Left renal pelvis (tissue), 4 donors: ENCODE measurements around the gene SARNP. TPM values are rescaled to one million over a fixed set of nuclear protein-coding genes. Genes with fewer than 3 reads are reported as not detected.
"Not testable (repeated sequence)": the region's sequence is repeated elsewhere in the genome, so short reads cannot be mapped to it uniquely, and the experiment has no call there.

Experiments used
- DNase-seq, 4 donors: peaks; one replicate each; pipeline ENCODE4 v3.0.0-alpha.2; 2013; ENCODE audit warnings: low read depth in 4 of 4, low spot score in 3 of 4
- polyA plus RNA-seq, 4 donors: library from polyadenylated mRNA; unstranded; fragments of 120-200 nt; gene quantifications; one replicate each; pipeline ENCODE4 v1.2.1, GENCODE V29; 2013; ENCODE audit not compliant: insufficient read length in 4 of 4

Gene SARNP
- polyA plus RNA-seq, 4 donors: 101 to 141 (median 116) TPM

- DNase-seq: no peak
These were observed 23.2 kb upstream of the SARNP start for GRCh38 chr12:55840581-55841351.

DNA sequence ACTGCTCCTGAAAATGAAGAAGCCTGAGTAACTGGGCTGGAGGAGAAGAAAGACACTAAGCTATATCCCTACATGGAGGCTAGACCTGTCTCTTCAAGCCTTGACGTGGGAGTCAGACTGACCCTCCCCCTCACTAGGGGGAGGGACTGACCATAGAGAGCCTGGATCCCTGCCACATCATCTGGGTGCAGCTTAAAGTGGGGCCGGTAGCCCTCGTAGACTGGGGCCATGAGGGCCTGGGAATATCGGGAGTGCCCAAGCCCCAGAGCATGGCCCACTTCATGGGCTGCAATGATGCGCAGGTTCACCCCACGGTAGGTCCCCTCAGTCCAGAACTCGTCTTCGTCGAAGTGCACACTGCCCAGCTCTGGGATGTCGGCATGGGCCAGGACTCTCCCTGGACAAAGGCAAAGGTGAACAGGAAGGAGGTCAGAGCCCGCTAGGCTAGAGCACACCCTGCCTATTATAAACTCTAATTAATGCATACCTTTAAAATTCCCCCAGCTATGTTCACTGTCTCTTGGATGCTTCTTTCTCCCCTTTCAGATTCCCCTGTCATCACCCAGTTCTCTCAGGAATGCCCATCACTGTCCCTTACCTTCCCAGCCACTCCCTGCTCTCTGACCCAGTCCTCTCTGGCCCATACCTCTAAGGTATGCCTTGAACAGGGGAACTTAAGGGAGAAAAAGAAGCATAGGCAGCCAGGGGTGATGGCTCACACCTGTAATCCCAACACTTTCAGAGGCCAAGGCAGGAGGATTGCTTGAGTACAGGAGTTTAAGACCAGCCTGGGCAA, 22.0 kb upstream of the SARNP start:
- DNase-seq: no peak

DNA sequence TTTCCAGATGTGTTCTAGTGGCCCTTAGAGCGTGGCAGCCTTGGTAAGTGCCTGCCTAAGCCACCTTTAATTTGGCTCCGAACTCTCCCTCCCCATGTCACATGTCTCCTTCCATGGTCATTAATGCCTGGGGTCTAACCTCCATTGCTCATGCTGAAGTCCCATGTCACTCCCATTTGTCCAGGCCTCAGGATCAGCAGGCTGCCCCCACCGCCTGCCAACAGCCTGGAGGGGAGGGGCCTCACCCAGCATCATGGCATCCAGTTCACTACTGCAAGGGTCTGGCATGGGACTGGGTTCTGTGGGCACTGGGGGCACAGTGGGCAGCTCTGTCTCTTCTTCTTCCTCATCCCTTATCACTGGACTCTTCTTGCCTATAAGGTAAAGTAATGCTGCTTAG, 20.8 kb upstream of the SARNP start:
- DNase-seq: no peak

DNA sequence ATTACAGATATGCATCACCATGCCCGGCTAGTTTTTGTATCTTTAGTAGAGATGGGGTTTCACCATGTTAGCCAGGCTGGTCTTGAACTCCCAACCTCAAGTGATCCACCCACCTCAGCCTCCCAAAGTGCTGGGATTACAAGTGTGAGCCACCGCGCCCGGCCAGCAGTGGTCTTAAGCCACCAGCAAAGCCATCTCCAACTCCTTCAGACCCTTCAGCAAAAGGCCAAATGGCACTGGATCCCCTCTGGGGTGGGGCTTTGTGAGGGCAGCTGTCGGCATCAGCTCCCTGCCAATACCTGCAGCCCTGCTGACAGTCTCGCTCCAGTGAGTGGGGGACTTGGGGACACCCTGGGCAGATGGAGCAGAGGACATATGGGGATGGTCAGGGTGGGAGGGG, 16.9 kb upstream of the SARNP start:
- not testable (repeated sequence) for DNase-seq

DNA sequence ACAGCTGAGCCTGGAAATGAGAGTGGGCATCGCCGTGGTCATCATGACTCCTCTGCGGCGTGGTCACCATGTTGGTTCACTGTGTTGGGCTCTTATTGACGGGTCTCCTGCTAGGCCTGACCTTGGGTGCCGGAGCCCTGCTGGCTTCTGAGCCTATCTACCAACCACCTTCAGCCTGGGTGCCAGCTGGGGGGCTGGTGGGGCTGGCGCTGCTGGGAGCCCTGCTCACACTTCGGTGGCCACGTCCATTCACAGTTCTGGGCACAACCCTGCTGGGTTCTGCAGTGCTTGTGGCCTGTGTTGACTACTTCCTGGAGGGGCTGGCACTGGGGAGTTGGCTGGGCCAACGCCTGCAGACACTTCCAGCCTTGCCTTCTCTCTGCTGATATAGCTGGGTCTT, 15.5 kb upstream of the SARNP start:
- no peak for DNase-seq

DNA sequence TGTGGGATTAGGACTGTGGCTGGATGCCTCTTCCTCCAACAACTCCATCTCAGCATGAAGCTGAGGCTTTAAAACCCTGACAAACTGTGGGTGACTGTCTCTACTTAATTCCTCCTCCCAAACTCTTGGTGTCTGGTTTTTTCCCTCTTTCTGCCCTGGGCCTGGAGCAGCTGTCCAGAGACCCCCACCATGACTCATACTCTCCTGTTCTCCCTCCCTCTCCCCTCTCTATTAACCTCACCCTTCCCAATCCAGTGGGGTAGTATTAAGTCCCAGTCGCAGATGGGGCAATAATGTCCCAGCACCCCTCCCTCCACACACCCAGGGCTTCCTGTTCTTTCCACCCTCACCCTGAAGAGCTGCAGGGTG, 13.9 kb upstream of the SARNP start:
- DNase-seq: no peak

- peak; percentile 76 to 89 (median 82) for DNase-seq
These were observed 13.3 kb upstream of the SARNP start for GRCh38 chr12:55830601-55831446.

GRCh38 chr12:55829967-55830600, 12.6 kb upstream of the SARNP start:
- peak in 1 of 4 donors; percentile 31 for DNase-seq

DNA sequence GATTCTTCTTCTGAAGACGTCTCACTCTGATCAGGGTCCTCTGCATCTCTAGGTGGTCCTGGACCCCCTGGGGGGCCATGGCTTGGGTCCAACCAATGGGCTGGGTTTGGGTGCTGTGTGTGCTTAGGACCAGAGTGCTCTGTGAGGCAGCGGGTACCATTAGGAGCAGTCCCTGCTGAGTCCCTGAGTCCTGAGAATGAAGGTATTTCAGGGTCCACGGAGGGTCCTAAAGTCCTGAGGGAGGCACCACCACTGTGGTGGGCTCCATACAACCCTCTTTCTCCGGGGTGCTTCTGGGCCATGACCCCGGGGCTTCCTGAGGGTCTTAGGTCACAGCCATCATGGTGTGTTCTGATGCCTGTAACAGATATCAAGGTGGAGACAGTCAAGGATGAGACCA, 10.8 kb upstream of the SARNP start:
- DNase-seq: no peak

- DNase-seq: no peak
These were observed 10.3 kb upstream of the SARNP start for GRCh38 chr12:55827806-55828205.

DNA sequence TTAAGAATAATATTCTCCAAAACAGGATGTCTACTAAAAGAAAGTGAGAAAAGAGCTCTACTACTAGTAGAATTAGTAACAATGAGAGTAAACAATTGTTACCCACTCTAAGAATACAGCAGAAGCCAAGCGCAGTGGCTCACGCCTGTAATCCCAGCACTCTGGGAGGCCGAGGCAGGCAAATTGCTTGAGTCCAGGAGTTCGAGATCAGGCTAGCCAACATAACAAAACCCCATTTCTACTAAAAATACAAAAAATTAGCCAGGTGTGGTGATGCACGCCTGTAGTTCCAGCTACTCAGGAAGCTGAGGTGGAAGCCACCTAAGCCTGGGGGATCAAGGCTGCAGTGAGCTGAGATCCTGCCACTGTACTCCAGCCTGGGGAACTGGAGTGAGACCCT, 7.2 kb upstream of the SARNP start:
- no peak for DNase-seq

- no peak for DNase-seq
These were observed 5.9 kb upstream of the SARNP start for GRCh38 chr12:55823419-55823818.

- DNase-seq: no peak
These were observed 4.7 kb upstream of the SARNP start for GRCh38 chr12:55822228-55822627.

GRCh38 chr12:55820679-55821078, 3.2 kb upstream of the SARNP start:
- no peak for DNase-seq

DNA sequence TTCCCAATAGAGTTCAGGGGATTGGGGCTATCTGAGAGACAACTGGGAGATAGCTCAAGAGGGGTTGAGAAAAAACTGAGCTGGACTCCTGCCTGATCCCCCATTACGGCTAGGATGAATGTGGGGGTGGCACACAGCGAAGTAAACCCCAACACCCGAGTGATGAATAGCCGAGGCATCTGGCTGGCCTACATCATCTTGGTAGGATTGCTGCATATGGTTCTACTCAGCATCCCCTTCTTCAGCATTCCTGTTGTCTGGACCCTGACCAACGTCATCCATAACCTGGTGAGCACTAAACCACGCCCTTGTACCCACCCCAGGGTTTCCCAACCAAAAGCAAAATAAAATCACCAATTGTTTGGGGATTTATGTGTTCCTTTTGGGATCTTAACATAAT, 1.4 kb upstream of the SARNP start:
- DNase-seq: no peak

DNA sequence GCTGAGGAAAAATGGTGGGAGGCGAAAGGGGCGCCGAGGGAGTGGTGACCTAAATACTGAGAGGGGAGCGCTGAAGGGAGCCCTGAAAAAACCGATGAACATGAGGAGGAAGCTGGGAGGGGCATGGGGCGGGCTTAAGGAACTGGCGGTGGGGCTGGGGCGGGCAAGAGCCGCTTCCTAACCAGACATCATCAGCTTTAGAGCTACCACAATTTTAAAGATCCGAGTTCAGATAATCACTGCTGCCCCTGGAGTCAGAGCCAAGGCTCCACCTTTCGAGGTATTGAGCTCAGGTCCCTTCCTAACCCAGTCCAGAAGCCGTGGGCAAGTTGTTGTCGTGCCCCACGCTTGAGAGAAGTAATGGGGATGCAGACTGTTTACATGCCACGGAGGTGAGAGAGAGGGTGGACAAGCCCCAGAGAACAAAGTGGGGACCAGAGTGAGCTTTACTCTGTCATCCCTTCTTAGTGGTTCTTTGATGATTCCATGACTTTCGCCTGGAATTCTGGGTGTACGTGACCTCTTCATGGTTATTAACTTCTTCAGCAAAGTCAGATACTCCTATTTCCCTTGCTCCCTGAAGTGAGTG, 710 bp upstream of the SARNP start:
- no peak for DNase-seq

GRCh38 chr12:55816881-55817344, 611 bp downstream of the SARNP start:
- no peak for DNase-seq

GRCh38 chr12:55815473-55815872, 2.1 kb downstream of the SARNP start:
- no peak for DNase-seq

DNA sequence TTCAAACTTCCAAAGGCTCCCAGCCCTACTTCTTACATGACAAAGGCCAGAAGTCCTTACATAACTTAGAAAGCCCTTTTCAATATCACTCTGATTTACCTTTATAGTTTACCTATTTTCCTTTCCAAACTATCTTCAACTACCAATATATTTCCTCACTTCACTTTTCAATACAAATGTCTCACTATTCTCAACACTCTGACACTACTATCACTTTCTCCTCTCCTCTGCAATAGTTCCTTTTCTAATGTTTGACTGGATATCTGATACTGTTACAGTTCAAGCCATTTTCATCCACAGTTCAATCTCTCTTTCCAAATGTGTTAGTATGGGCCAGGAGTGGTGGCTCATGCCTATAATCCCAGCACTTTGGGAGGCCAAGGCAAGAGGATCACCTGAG, 3.3 kb downstream of the SARNP start:
- no peak for DNase-seq

GRCh38 chr12:55812088-55812487, 5.4 kb downstream of the SARNP start:
- no peak for DNase-seq
